Common myeloid progenitor, CD34-positive (primary cell): ENCODE measurements around the gene ELAC2.

Experiments
- CTCF ChIA-PET: fragments of 350-600 bp; sonication (Branson Sonifier 250); formaldehyde crosslinking; loops from one replicate; lab custom pipeline; 2021; ENCODE audit warnings: antibody characterized with exemption; lab: Charles Lee
- POLR2A ChIA-PET: fragments of 350-600 bp; sonication (Branson Sonifier 250); formaldehyde crosslinking; loops from one replicate; lab custom pipeline; 2021; ENCODE audit warnings: antibody characterized with exemption; lab: Charles Lee
- DNase-seq, 3 donors: peaks; one replicate each; pipeline versions ENCODE4 v3.0.0 to v3.0.0-alpha.2; 2013
- H3K27ac ChIP-seq, 2 experiments: 1 replicate in 1 of 2; 2 replicates in 1 of 2; pipeline ENCODE4 v1.7.0; 2013; ENCODE audit warnings: inconsistent platforms in 2 of 2, low read length in 2 of 2, mild to moderate bottlenecking in 2 of 2, low read depth in 1 of 2, moderate library complexity in 1 of 2; ENCODE audit not compliant: severe bottlenecking in 2 of 2, insufficient read depth in 1 of 2, poor library complexity in 1 of 2
- H3K27me3 ChIP-seq, 5 experiments: replicated peaks in 2 of 5; 1 replicate in 3 of 5; 2 replicates in 2 of 5; pipeline versions ENCODE4 v1.6.1 to v1.7.0; 2013; ENCODE audit warnings: low read length in 4 of 5, mild to moderate bottlenecking in 2 of 5, moderate library complexity in 2 of 5, inconsistent platforms in 1 of 5; ENCODE audit not compliant: insufficient read depth in 5 of 5, control insufficient read depth in 4 of 5
- H3K36me3 ChIP-seq, 4 experiments: 1 replicate in 2 of 4; 2 replicates in 2 of 4; pipeline versions ENCODE4 v1.6.1 to v1.7.0; 2013; ENCODE audit warnings: low read length in 3 of 4, control low read depth in 1 of 4, mild to moderate bottlenecking in 1 of 4; ENCODE audit not compliant: control insufficient read depth in 4 of 4, insufficient read depth in 4 of 4
- H3K4me1 ChIP-seq, 4 experiments: 1 replicate in 3 of 4; 2 replicates in 1 of 4; pipeline versions ENCODE4 v1.6.1 to v1.7.1; 2013; ENCODE audit warnings: low read length in 3 of 4, mild to moderate bottlenecking in 3 of 4, control low read depth in 1 of 4, inconsistent platforms in 1 of 4, moderate library complexity in 1 of 4; ENCODE audit not compliant: control insufficient read depth in 4 of 4, insufficient read depth in 4 of 4; ENCODE audit errors: control extremely low read depth in 1 of 4
- H3K4me3 ChIP-seq, 7 experiments: 1 replicate in 4 of 7; 2 replicates in 3 of 7; pipeline versions ENCODE4 v1.5.1 to v1.7.0; 2013; ENCODE audit warnings: mild to moderate bottlenecking in 7 of 7, low read length in 6 of 7, moderate library complexity in 6 of 7, inconsistent platforms in 2 of 7, low read depth in 2 of 7, control low read depth in 1 of 7; ENCODE audit not compliant: insufficient read depth in 4 of 7, control insufficient read depth in 1 of 7; ENCODE audit errors: extremely low read depth in 1 of 7
- H3K9me3 ChIP-seq, 5 experiments: 1 replicate in 4 of 5; 2 replicates in 1 of 5; pipeline versions ENCODE4 v1.6.1 to v1.7.1; 2013; ENCODE audit warnings: low read length in 4 of 5, mild to moderate bottlenecking in 2 of 5, inconsistent platforms in 1 of 5, low read depth in 1 of 5, moderate library complexity in 1 of 5; ENCODE audit not compliant: control insufficient read depth in 4 of 5, insufficient read depth in 2 of 5; ENCODE audit errors: control extremely low read depth in 1 of 5
- WGBS: methylation state at CpG from one replicate; pipeline ENCODE4 v1.1.5; 2013; ENCODE audit not compliant: insufficient coverage; 5-methylcytosine and 5-hydroxymethylcytosine counted together

Gene ELAC2

DNA sequence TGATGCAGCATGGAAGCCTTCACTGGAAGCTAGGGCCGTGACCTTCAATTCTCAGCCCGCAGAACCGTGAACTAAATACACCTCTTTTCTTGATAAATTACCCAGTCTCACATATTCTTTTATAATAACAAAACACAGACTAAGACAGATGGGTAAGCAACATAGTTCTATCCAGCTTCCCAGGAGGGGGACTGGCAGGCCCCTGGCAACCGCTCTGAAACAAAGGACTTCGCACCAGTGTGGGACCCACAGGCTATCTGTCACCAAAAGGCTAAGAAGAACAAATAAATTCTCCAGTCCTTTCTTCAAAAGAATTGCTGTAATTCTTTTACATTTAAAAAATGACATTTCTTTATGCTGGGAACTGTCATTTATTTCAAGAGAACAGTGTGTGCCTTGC lies 19.0 kb downstream of the ELAC2 start:
- H3K36me3 ChIP-seq: peaks cover 17 to 96% (median 81%) of the 10 kb centered on the region in 4 experiments
- no peaks in the 10 kb centered on the region for H3K9me3 ChIP-seq
- ChIA-PET CTCF (interaction anchor here (1.5 kb wide), 1 partner anchor 13 kb away, joined by 3 read pairs; no protein-coding TSS in a partner anchor), POLR2A (no interaction called here)
- no peak overlapping the region for H3K4me3 ChIP-seq
- H3K27me3 ChIP-seq: no peaks in the 10 kb centered on the region
- 100% methylated on average over 3 of the region's 5 CpGs for WGBS
- H3K27ac ChIP-seq: no peak overlapping the region
- H3K4me1 ChIP-seq: no peaks in the 10 kb centered on the region
- DNase-seq: no peak

DNA sequence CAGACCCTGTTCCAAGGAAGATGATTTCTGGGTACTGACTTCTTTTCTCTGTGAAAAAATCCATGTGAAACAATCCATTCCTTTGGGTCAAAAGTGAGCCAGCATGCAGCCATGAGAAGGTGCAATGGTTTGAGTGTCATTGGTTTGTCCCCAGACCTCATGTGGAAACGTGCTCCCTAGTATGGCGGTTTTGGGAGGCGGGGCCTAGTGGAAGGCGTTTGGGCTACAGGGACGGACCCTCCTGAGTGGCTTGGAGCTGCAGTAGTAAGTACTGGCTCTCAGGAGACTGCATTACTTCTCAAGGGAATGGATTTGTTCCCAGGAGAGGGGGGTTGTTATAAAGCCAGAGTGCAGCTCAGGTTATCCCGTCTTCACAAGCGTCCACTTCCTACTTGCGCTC lies 19.4 kb downstream of the ELAC2 start:
- POLR2A ChIA-PET: no interaction called here
- no peaks in the 10 kb centered on the region for H3K9me3 ChIP-seq
- 95% methylated on average over 7 of the region's 8 CpGs for WGBS

DNA sequence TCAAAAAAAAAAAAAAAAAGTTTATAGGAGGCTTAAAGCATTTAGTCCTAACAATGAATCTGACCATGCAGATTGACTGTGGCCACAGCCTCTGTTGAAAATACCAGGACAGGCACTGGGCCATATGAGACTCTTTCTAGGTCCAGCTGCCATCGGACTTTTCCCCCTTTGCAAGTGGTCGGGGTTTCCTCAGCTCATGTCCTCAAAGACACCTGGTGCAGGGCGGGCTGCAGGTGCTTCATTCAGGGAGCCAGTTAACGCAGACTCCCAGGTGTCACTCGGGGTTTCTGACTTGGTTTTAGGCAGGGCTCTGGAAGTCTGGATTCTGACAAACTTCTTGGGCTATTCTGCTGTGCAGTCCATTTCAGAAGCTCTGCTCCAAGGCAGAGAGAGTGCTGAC lies 20.9 kb downstream of the ELAC2 start:
- no peaks in the 10 kb centered on the region for H3K4me1 ChIP-seq
- H3K36me3 ChIP-seq: peaks cover 13 to 96% (median 83%) of the 10 kb centered on the region in 4 experiments
- no peak overlapping the region for H3K27ac ChIP-seq
- no peaks in the 10 kb centered on the region for H3K9me3 ChIP-seq
- DNase-seq: no peak
- H3K27me3 ChIP-seq: no peaks in the 10 kb centered on the region
- ChIA-PET CTCF (no interaction called here), POLR2A (no interaction called here)
- H3K4me3 ChIP-seq: no peak overlapping the region
- 88% methylated on average over 5 of the region's 5 CpGs for WGBS

More for the DNA sequence above, 19.4 kb downstream of the ELAC2 start:
- no peak for DNase-seq
- Histone ChIP-seq H3K27me3 (no peaks in the 10 kb centered on the region), H3K4me3 (no peak overlapping the region), H3K36me3 (peaks cover 19 to 96% (median 81%) of the 10 kb centered on the region in 4 experiments), H3K4me1 (no peaks in the 10 kb centered on the region), H3K27ac (no peak overlapping the region)
- CTCF ChIA-PET: interaction anchor here (1.5 kb wide), 1 partner anchor 14 kb away, joined by 3 read pairs; no protein-coding TSS in a partner anchor

DNA sequence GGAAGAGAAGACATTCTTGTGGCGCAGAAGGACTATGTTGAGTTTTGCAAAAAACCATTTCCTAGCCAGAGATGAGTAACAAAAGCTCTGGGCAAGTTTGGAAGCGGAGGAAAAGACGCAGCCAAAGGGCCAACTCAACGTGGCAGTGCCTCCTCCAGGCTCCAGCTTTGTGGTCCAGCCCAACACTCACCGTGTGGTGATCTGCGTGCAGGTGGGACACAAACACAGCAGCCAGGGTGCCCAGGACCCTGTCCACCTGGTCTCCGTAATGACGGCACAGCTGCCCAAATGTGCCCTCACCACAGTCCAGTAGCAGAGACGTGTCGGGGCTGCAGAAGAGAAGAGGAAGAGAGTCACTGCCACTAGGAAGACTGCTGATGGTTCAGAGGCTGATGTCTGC lies 21.5 kb downstream of the ELAC2 start:
- POLR2A ChIA-PET: no interaction called here
- H3K4me1 ChIP-seq: no peaks in the 10 kb centered on the region
- H3K27ac ChIP-seq: no peak overlapping the region
- DNase-seq: no peak
- over 99% methylated on average over 8 of the region's 10 CpGs for WGBS
- H3K27me3 ChIP-seq: no peaks in the 10 kb centered on the region
- CTCF ChIA-PET: interaction anchor here (1.0 kb wide), 1 partner anchor 8 kb away, joined by 3 read pairs; no protein-coding TSS in a partner anchor
- H3K4me3 ChIP-seq: no peak overlapping the region
- no peaks in the 10 kb centered on the region for H3K9me3 ChIP-seq
- H3K36me3 ChIP-seq: peaks cover 11 to 97% (median 81%) of the 10 kb centered on the region in 4 experiments

DNA sequence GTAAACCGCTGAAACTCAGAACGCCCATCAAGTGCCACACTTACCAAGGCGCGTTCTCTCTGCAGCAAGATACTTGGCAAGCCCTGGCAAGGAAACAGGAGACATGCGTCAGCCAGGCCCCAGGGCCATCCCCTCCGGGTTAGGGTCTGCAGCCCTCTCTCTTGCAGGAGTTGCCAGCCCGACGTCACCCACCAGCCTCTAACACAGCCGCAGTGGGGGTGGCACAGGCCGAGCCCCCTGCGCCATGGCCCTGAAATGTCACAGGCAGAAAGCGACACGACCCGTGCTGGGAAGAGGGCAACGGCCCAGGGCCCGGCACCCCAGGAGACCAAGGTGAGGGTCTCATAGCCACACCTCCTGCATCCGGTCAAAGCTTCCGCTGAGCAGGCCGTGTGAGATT lies 21.9 kb downstream of the ELAC2 start:
- no peak overlapping the region for H3K4me3 ChIP-seq
- no peaks in the 10 kb centered on the region for H3K4me1 ChIP-seq
- ChIA-PET CTCF (interaction anchor here (1.0 kb wide), 1 partner anchor 9 kb away, joined by 3 read pairs; no protein-coding TSS in a partner anchor), POLR2A (no interaction called here)
- no peaks in the 10 kb centered on the region for H3K27me3 ChIP-seq
- WGBS: 95% methylated on average over 19 of the region's 19 CpGs
- H3K36me3 ChIP-seq: peaks cover 11 to 97% (median 81%) of the 10 kb centered on the region in 4 experiments
- no peaks in the 10 kb centered on the region for H3K9me3 ChIP-seq
- no peak overlapping the region for H3K27ac ChIP-seq
- no peak for DNase-seq

DNA sequence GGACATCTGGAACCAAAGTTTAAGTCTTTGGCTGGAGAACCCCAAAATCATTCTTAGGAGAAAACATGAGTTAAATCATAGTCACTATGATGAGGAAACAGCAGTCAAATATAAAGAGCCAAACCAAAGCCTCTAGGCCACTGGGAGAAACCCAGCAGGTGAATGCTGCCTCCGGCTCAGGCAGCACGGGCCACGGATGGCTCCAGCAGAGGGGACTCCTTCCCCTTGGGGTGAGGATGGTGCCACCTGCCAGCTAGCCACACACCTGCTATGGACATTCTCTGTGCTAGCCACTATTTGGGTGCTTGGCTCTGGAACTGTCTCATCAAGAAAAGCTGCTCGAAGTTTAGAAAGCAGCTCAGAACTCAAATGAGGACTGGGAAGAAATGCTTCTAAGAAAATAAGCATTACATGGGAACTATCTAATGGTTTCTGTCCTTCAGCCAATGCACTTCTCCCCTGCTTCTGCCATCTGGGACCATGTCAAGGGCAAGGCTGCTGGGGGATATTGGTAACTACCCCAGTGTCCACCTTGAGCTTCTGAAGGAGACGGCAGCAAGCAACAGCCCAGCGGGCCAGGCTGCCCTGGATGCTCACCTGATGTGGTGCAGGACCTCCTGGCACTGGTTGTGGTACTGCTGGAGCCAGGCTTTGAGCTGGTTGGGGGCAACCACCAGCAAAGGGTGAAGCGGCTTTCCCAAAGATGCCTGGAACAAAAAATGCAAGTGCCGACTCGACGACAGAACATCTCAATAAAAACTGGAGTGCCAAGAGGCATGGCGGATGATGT lies 22.5 kb downstream of the ELAC2 start:
- peaks cover 11 to 96% (median 79%) of the 10 kb centered on the region in 4 experiments for H3K36me3 ChIP-seq
- H3K9me3 ChIP-seq: no peaks in the 10 kb centered on the region
- ChIA-PET CTCF (interaction anchor here (0.7 to 1.0 kb wide), 2 partner anchors 10 to 13 kb away, joined by 3 to 4 read pairs; no protein-coding TSS in a partner anchor), POLR2A (no interaction called here)
- DNase-seq: no peak
- no peaks in the 10 kb centered on the region for H3K27me3 ChIP-seq
- 97% methylated on average over 10 of the region's 11 CpGs for WGBS
- H3K4me3 ChIP-seq: no peak overlapping the region
- no peaks in the 10 kb centered on the region for H3K4me1 ChIP-seq
- H3K27ac ChIP-seq: no peak overlapping the region
